Neural cell (in vitro differentiated cells): ENCODE results near the gene TFDP2.

Experiments
- CTCF ChIP-seq: fragments of 450-650 bp; IDR thresholded peaks from 2 replicates; pipeline ENCODE4 v1.5.1; 2014; ENCODE audit warnings: antibody characterized with exemption, mild to moderate bottlenecking, moderate library complexity; ENCODE audit not compliant: poor library complexity, severe bottlenecking
- EP300 ChIP-seq: fragments of 450-650 bp; conservative IDR thresholded peaks from 2 replicates; pipeline ENCODE4 v1.6.1; 2014; ENCODE audit warnings: antibody characterized with exemption, mild to moderate bottlenecking, moderate library complexity; ENCODE audit not compliant: poor library complexity, severe bottlenecking
- EZH2 ChIP-seq: fragments of 200-600, 300-800 bp; shearing (Covaris generic), sonication (generic); IDR thresholded peaks from 2 replicates; pipeline ENCODE4 v1.6.1; 2014; ENCODE audit warnings: antibody characterized with exemption, low read length, borderline replicate concordance, mild to moderate bottlenecking; ENCODE audit not compliant: insufficient read depth, poor library complexity, severe bottlenecking
- RAD21 ChIP-seq: fragments of 450-650 bp; conservative IDR thresholded peaks from 2 replicates; pipeline ENCODE4 v1.6.1; 2014; ENCODE audit warnings: antibody characterized with exemption, mild to moderate bottlenecking, moderate library complexity
- TAF1 ChIP-seq: IDR thresholded peaks from 2 replicates; pipeline ENCODE4 v1.6.1; 2012; ENCODE audit warnings: low read depth

- TF ChIP-seq CTCF (no peak), EP300 (peak; percentile 36), RAD21 (no peak), EZH2 (no peak), TAF1 (peak; percentile 26)
Observed at GRCh38 chr3:142148792-142149672, at the start of gene TFDP2.
